HEK293T (cell line): Measurements from ENCODE around the gene YIF1A.

Experiments used
- BHLHE40 ChIP-seq: fragments of 450-650 bp; IDR thresholded peaks from 2 replicates; pipeline ENCODE4 v1.6.1; 2016; ENCODE audit warnings: mild to moderate bottlenecking, moderate library complexity, borderline replicate concordance
- ELF4 ChIP-seq: fragments of 450-650 bp; IDR thresholded peaks from 2 replicates; pipeline ENCODE4 v1.6.1; 2017; ENCODE audit warnings: antibody characterized with exemption
- FOXA1 ChIP-seq: fragments of 450-650 bp; IDR thresholded peaks from 2 replicates; pipeline ENCODE4 v1.6.1; 2016; ENCODE audit warnings: mild to moderate bottlenecking
- FOXM1 ChIP-seq: fragments of 450-650 bp; IDR thresholded peaks from 2 replicates; pipeline ENCODE4 v1.6.1; 2017; ENCODE audit warnings: mild to moderate bottlenecking, borderline replicate concordance
- TF ChIP-seq, protein P1 (sequence below): fragments of 450-650 bp; IDR thresholded peaks from 2 replicates; pipeline ENCODE4 v1.6.1; 2016

GRCh38 chr11:66287889-66288670 lies 863 bp downstream of the YIF1A start:
- TF ChIP-seq ELF4 (no peak), FOXM1 (no peak), FOXA1 (no peak), BHLHE40 (no peak)
- TF ChIP-seq, protein P1, sequence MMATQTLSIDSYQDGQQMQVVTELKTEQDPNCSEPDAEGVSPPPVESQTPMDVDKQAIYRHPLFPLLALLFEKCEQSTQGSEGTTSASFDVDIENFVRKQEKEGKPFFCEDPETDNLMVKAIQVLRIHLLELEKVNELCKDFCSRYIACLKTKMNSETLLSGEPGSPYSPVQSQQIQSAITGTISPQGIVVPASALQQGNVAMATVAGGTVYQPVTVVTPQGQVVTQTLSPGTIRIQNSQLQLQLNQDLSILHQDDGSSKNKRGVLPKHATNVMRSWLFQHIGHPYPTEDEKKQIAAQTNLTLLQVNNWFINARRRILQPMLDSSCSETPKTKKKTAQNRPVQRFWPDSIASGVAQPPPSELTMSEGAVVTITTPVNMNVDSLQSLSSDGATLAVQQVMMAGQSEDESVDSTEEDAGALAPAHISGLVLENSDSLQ, result no peak
